KG1 (cell line): ENCODE results near the gene GAGE10.
"Not testable (repeated sequence)": the region's sequence is repeated elsewhere in the genome, so short reads cannot be mapped to it uniquely, and the experiment has no call there.

Experiments
- DNase-seq: peaks from one replicate; lab custom pipeline; 2025; lab: John Stamatoyannopoulos, UW

Gene GAGE10

DNA sequence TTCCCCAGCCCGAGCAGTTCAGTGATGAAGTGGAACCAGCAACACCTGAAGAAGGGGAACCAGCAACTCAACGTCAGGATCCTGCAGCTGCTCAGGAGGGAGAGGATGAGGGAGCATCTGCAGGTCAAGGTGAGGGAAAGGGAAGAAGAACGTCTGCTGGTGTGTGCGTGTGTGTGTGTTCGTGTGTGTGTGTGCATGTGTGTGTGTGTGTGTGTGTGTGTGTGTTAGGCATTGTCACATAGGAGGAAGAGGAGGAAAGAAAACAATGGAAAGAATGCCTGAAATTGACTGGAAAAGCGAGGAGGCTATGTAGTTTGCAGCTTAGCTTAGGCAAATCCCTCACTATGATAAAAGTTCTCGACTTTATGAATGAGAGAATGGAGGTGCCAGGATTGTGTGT, 20.3 kb downstream of the GAGE10 start:
- not testable (repeated sequence) for DNase-seq

DNA sequence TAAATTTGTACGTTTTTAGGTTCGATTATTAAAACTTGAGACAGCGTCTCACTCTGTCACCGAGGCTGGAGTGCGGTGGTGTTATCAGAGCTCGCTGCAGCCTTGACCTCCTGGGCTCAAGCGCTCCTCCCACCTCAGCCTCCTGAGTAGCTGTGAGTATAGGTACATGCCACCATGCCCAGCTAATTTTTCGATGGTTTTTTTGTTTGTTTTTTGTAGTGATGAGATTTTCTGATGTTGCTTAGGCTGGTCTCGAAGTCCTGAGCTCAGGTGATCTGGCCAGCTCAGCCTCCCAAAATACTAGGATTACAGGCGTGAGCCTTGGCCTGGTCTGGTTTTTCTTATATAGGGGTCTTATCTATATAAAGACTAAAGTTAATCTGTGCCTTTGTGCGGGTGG, 27.0 kb downstream of the GAGE10 start:
- DNase-seq: not testable (repeated sequence)

DNA sequence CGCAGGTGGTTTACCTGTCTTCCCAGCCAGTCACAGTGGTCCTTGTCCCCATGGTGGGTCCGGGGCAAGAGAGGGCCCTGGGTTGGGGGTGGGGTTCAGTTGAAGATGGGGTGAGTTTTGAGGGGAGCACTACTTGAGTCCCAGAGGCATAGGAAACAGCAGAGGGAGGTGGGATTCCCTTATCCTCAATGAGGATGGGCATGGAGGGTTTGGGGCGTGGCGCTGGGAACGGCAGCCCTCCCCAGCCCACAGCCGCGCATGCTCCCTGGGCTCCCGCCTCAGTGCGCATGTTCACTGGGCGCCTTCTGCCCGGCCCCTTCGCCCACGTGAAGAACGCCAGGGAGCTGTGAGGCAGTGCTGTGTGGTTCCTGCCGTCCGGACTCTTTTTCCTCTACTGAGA, 27.8 kb downstream of the GAGE10 start, which contains the start of gene GAGE13:
Gene GAGE13 (plus strand): TSS at position 301 of the 400 bp plus-strand sequence. CDS start 1,156 bp downstream, outside the sequence.
- not testable (repeated sequence) for DNase-seq

DNA sequence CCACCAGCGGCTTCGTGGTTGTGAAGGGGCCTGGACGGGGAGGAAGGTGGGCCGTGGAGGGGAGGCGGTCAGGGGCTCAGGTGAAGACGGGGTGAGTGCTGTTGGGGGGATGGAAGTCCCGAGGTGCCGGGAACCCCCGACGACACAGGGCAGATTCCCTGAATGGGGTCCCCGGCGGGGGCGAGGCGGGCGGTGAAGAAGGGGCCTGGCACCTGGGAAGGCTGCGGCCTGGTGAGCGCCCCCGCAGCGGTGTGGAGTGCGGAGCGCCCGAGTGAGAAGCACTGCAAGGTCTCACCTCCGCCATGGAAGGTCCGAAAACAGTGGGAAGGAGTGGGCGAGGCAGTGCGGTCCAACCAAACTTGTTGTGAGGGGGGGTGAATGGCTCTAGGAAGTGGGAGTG, 28.4 kb downstream of the GAGE10 start:
- not testable (repeated sequence) for DNase-seq

DNA sequence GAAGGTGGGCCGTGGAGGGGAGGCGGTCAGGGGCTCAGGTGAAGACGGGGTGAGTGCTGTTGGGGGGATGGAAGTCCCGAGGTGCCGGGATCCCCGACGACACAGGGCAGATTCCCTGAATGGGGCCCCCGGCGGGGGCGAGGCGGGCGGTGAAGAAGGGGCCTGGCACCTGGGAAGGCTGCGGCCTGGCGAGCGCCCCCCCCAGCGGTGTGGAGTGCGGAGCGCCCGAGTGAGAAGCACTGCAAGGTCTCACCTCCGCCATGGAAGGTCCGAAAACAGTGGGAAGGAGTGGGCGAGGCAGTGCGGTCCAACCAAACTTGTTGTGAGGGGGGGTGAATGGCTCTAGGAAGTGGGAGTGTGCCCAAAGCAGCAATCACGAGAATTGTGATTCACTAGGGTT, 38.0 kb downstream of the GAGE10 start:
- DNase-seq: not testable (repeated sequence)

- not testable (repeated sequence) for DNase-seq
Measured at GRCh38 chrX:49344496-49345175, 41.2 kb downstream of the GAGE10 start.

DNA sequence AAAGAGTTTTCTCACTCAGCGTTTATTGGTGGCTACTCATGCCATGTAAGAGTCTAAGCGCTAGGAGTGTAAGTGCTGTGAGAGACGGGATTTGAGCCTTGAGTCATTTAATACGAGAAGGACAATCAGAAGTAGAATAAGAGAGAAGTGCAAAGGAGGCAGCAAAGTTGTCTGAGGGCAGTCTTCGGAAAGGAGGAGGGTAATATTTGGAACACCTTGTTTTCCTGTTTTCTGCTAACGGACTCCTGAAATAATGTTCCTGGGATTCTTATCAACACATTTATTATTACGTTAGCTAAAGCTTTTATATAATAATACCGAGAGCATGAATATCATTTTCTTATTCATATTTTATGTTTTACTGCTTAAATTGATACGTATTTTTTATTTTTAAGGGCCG, 42.0 kb downstream of the GAGE10 start:
- DNase-seq: not testable (repeated sequence)

DNA sequence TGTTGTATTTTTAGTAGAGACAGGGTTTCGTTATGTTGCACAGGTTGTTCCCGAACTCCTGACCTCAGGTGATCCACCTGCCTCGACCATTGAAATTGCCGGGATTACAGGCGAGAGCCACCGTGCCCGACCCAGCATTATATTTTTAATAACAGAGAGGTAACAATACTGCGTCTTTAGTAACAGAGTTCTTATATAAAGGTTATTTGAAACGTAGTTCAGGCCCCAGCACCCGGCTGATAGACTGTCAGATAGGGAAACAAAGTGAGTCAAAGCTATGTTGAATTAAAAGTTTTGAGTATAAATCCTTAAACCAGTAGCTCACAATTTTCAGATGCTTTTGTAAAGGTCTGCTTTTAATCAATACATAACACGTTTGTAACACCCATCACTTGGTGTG, 42.7 kb downstream of the GAGE10 start:
- not testable (repeated sequence) for DNase-seq
